Cardiac muscle cell (in vitro differentiated cells and primary cell): ENCODE results near the gene MRPL51. TPM values are rescaled to one million over a fixed set of nuclear protein-coding genes. Genes with fewer than 3 reads are reported as not detected.
"Not testable (repeated sequence)": the region's sequence is repeated elsewhere in the genome, so short reads cannot be mapped to it uniquely, and the experiment has no call there.

Source experiments
- DNase-seq, 2 donors: peaks; one replicate each; pipeline versions ENCODE4 v3.0.0 to v3.0.0-alpha.2; 2010 to 2017; ENCODE audit warnings: low read depth in 1 of 2, low spot score in 1 of 2
- H3K27ac ChIP-seq: fragments of 200-600 bp; sonication (generic); 2 replicates; pipeline ENCODE4 v1.5.1; 2016
- H3K27me3 ChIP-seq: fragments of 200-600 bp; sonication (generic); 2 replicates; pipeline ENCODE4 v1.6.0; 2016; ENCODE audit warnings: control low read depth
- H3K36me3 ChIP-seq: fragments of 200-600 bp; sonication (generic); 2 replicates; pipeline ENCODE4 v1.5.1; 2016; ENCODE audit warnings: control low read depth
- H3K4me1 ChIP-seq: fragments of 200-600 bp; sonication (generic); 2 replicates; pipeline ENCODE4 v1.8.1; 2017; ENCODE audit warnings: low read depth, mild to moderate bottlenecking, mixed run types
- H3K4me3 ChIP-seq: fragments of 200-600 bp; sonication (generic); 2 replicates; pipeline ENCODE4 v1.5.1; 2016; ENCODE audit warnings: mild to moderate bottlenecking
- H3K9me3 ChIP-seq: fragments of 200-600 bp; sonication (generic); 2 replicates; pipeline ENCODE4 v1.5.1; 2017; ENCODE audit warnings: low read depth, mild to moderate bottlenecking, control low read depth
- CTCF ChIP-seq: IDR thresholded peaks from 2 replicates; pipeline ENCODE4 v1.5.1; 2012; ENCODE audit warnings: low read depth, mild to moderate bottlenecking, low read length
- polyA plus RNA-seq: library from polyadenylated mRNA; unstranded; fragments of >200 nt; fragmentation: Nextera tagmentation; extraction: Ambion mirVana; gene quantifications from 2 replicates; pipeline ENCODE4 v1.2.1, GENCODE V29; 2016
- total RNA-seq: library from RNA; depleted of rRNA; stranded (reverse); fragments of >200 nt; gene quantifications from 2 replicates; pipeline ENCODE4 v1.2.3, GENCODE V29; 2016

Gene MRPL51
- total and polyA plus RNA-seq, 2 experiments from 2014 or later, result 75.1 to 279 TPM

GRCh38 chr12:6468283-6468575 lies 24.8 kb downstream of the MRPL51 start:
- Histone ChIP-seq H3K4me3 (no peak overlapping the region), H3K27ac (no peak overlapping the region), H3K27me3 (no peaks in the 10 kb centered on the region), H3K4me1 (peaks cover 12% of the 10 kb centered on the region), H3K36me3 (peaks cover 4% of the 10 kb centered on the region), H3K9me3 (no peaks in the 10 kb centered on the region)
- no peak for TF ChIP-seq CTCF
- DNase-seq, result no peak

GRCh38 chr12:6467571-6468282 lies 25.3 kb downstream of the MRPL51 start:
- H3K9me3 ChIP-seq, H3K27me3 ChIP-seq, DNase-seq, H3K36me3 ChIP-seq, H3K4me3 ChIP-seq, H3K27ac ChIP-seq: not testable (repeated sequence)
- peaks cover 12% of the 10 kb centered on the region for H3K4me1 ChIP-seq

- H3K4me1 ChIP-seq, result peaks cover 12% of the 10 kb centered on the region
- H3K27me3 ChIP-seq, H3K36me3 ChIP-seq, H3K4me3 ChIP-seq, H3K9me3 ChIP-seq, H3K27ac ChIP-seq, DNase-seq: not testable (repeated sequence)
Measured at GRCh38 chr12:6466751-6467150, 26.3 kb downstream of the MRPL51 start.

DNA sequence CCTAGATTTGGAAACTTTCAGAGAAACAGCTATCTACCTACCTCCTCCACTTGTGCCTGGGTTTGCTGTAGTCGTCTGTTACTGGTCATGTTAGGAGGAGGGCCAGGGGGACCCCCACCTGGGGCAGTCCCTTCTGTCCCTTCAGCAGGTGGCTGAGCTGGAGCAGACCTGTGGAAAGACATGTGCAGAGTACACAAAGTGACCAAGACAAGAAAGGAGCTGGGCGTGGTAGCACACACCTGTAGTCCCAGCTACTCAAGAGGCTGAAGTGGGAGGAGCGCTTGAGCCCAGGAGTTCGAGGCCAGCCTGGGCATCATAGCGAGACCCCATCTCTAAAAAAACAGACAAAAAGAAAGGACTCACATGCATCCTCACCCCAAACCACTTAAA lies 26.9 kb downstream of the MRPL51 start:
- Histone ChIP-seq H3K27me3 (no peaks in the 10 kb centered on the region), H3K9me3 (no peaks in the 10 kb centered on the region), H3K4me1 (peaks cover 12% of the 10 kb centered on the region), H3K27ac (no peak overlapping the region), H3K36me3 (peaks cover 8% of the 10 kb centered on the region), H3K4me3 (no peak overlapping the region)
- TF ChIP-seq CTCF, result no peak
- DNase-seq, result no peak

GRCh38 chr12:6465467-6466183 lies 27.4 kb downstream of the MRPL51 start:
- no peaks in the 10 kb centered on the region for H3K9me3 ChIP-seq
- no peak overlapping the region for H3K4me3 ChIP-seq
- H3K27me3 ChIP-seq, result no peaks in the 10 kb centered on the region
- H3K4me1 ChIP-seq, result peaks cover 12% of the 10 kb centered on the region
- peak; percentile 93 for TF ChIP-seq CTCF
- peak; percentile 79 to 84 for DNase-seq
- no peak overlapping the region for H3K27ac ChIP-seq
- H3K36me3 ChIP-seq, result peaks cover 8% of the 10 kb centered on the region

DNA sequence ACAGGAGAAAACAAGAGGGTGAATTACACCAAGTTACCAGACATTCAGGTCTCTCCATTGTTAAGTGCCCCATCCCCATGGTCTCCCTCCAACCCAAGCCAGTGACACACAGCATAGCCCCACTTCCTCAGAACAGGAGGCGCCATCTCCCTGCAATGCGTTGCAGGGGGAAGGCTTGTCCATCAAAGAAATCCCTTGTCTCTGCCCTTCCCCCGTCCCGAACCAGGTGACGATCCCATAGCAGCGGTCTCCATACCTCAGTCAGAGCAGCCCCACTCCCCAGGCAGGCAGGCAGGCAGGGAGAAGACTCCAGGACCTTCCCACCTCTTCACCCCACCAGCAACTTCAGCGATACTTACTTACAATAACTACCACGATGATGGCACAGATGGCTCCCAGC lies 28.5 kb downstream of the MRPL51 start:
- peaks cover 14% of the 10 kb centered on the region for H3K36me3 ChIP-seq
- no peaks in the 10 kb centered on the region for H3K27me3 ChIP-seq
- no peak overlapping the region for H3K27ac ChIP-seq
- H3K4me1 ChIP-seq, result peaks cover 7% of the 10 kb centered on the region
- no peaks in the 10 kb centered on the region for H3K9me3 ChIP-seq
- DNase-seq, result no peak
- TF ChIP-seq CTCF, result no peak
- H3K4me3 ChIP-seq, result no peak overlapping the region
